Psoas muscle (tissue), 8 donors: Measurements from ENCODE around the gene COL25A1. TPM values are rescaled to one million over a fixed set of nuclear protein-coding genes. Genes with fewer than 3 reads are reported as not detected.
"Not testable (repeated sequence)": the region's sequence is repeated elsewhere in the genome, so short reads cannot be mapped to it uniquely, and the experiment has no call there.

ENCODE experiments used
- ATAC-seq, 4 donors: fragments of 200-7000 bp; cut with Tn5 transposase; one replicate each; pipeline ENCODE4 v1.9.1; 2020; ENCODE audit warnings: moderate library complexity in 3 of 4, mild to moderate bottlenecking in 2 of 4
- DNase-seq, 2 donors: peaks; one replicate each; pipeline ENCODE4 v3.0.0-alpha.2; 2020
- H3K27ac ChIP-seq: fragments of 200-600 bp; one replicate; pipeline ENCODE4 v1.8.0; 2022
- H3K27me3 ChIP-seq, 3 donors: fragments of 200-600 bp in 1 of 3; one replicate each; pipeline versions ENCODE4 v1.6.1 to v1.8.0; 2013 to 2022; ENCODE audit warnings: low read length in 2 of 3, mild to moderate bottlenecking in 2 of 3, moderate library complexity in 1 of 3; ENCODE audit not compliant: insufficient read depth in 3 of 3
- H3K36me3 ChIP-seq, 2 donors: fragments of 200-600 bp in 1 of 2; one replicate each; pipeline versions ENCODE4 v1.6.1 to v1.8.0; 2013 to 2022; ENCODE audit warnings: low read depth in 1 of 2, mild to moderate bottlenecking in 1 of 2, moderate library complexity in 1 of 2; ENCODE audit not compliant: insufficient read depth in 1 of 2
- H3K4me1 ChIP-seq: fragments of 200-600 bp; one replicate; pipeline ENCODE4 v1.8.0; 2022
- H3K4me3 ChIP-seq: fragments of 200-600 bp; one replicate; pipeline ENCODE4 v1.8.0; 2022; ENCODE audit warnings: mild to moderate bottlenecking
- H3K9me3 ChIP-seq: fragments of 200-600 bp; one replicate; pipeline ENCODE4 v1.8.0; 2022
- WGBS, 3 donors: extraction: QIAGEN DNeasy Blood & Tissue Kit; methylation state at CpG; one replicate each; pipeline versions ENCODE4 v1.1.6 to v1.1.7; 2013; 5-methylcytosine and 5-hydroxymethylcytosine counted together
- intact Hi-C, 2 donors: fragments of 100-400 bp; cut with DNase I; formaldehyde crosslinking; loops; one replicate each; pipeline versions ENCODE4 v1.11.0 to v1.14.2; 2022
- polyA plus RNA-seq, 3 donors: library from polyadenylated mRNA; stranded (reverse); fragments of 200-250 nt; gene quantifications; one replicate each; pipeline ENCODE4 v1.2.3, GENCODE V29; 2013
- total RNA-seq, 4 donors: library from RNA; stranded (reverse); fragmentation: NEBNext Ultra II Directional in 2 of 4; extraction: Animal tissue kit (Norgen Biotek cat#: 25700) in 2 of 4; gene quantifications; one replicate each; pipeline versions ENCODE4 v1.2.1 to v1.2.4, GENCODE V29; 2021 to 2023
- TF ChIP-seq, protein P1 (sequence below): fragments of 200-600 bp; IDR thresholded peaks from one replicate; pipeline ENCODE4 v1.8.0; 2022; ENCODE audit warnings: antibody characterized with exemption
- donor health status: healthy with polysubstance abuse.
- donor health status: DM: no; HTN: no; CAD: no; lungs with moderate emphysema.
- donor health status: Bipolar disorder and iron deficiency.
- donor health status: healthy.
- donor health status: DM: yes; HTN: yes; CAD: no.
- donor health status: DM: no; HTN: no; CAD: no.
- donor health status: DM: no; HTN: no; CAD: no.
- donor health status: DM: yes; HTN: yes; CAD: no.

COL25A1 gene
- total and polyA plus RNA-seq, 7 donors = 0.14 to 1.5 (median 0.36) TPM

DNA sequence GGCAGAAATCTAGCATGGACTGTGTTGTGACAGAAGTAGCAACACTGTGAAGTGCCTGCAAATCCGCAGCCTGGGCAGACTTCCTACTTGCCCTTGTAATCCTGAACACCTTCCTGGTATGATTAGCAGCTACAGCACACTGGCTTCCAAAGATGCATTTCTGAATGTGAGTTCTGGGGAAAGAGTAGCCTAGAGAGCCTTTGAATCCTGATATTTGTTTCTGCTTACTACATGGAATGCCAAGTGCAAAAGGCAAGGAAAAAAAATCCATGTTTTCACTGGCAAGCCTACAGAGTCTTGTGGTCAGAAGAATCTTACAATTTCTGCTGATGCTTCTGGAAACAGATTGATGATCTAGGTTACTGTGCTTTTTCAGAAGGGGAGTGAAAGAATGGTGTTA, 223.7 kb downstream of the COL25A1 start:
- 27 to 53% (median 46%) methylated on average over 1 of the region's 1 CpG for WGBS, 3 donors
- peak in 1 of 4 donors; percentile 19 for ATAC-seq
- intact Hi-C loops = no loop called here

DNA sequence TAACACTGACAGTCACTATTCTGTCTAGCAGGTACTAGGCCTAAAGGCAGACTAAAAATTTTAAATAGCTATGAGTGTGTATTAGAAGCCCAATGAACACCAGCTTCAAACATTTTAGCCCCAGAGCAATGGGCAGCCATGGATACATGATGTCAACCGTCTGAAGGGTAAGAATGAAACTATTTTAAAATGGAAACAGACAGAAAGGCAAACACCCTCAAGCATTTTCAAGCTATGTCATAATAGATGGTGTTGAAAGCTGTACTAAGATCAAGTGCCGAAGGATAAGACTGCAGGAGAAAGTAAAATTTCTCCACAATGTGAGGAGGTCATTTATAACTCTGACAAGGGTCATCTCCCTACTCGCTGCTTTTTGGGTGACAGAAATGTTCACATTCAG, 225.0 kb downstream of the COL25A1 start:
- intact Hi-C loops = no loop called here
- ATAC-seq (no peak), DNase-seq (no peak)
- H3K4me3 ChIP-seq = no peak overlapping the region
- 86 to 88% (median 87%) methylated on average over 3 of the region's 3 CpGs for WGBS, 3 donors
- no peaks in the 10 kb centered on the region for H3K9me3 ChIP-seq
- H3K27me3 ChIP-seq = no peaks in the 10 kb centered on the region
- TF ChIP-seq, protein P1, sequence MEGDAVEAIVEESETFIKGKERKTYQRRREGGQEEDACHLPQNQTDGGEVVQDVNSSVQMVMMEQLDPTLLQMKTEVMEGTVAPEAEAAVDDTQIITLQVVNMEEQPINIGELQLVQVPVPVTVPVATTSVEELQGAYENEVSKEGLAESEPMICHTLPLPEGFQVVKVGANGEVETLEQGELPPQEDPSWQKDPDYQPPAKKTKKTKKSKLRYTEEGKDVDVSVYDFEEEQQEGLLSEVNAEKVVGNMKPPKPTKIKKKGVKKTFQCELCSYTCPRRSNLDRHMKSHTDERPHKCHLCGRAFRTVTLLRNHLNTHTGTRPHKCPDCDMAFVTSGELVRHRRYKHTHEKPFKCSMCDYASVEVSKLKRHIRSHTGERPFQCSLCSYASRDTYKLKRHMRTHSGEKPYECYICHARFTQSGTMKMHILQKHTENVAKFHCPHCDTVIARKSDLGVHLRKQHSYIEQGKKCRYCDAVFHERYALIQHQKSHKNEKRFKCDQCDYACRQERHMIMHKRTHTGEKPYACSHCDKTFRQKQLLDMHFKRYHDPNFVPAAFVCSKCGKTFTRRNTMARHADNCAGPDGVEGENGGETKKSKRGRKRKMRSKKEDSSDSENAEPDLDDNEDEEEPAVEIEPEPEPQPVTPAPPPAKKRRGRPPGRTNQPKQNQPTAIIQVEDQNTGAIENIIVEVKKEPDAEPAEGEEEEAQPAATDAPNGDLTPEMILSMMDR = no peak
- H3K4me1 ChIP-seq = no peaks in the 10 kb centered on the region
- H3K36me3 ChIP-seq = no peaks in the 10 kb centered on the region
- no peak overlapping the region for H3K27ac ChIP-seq

More for the DNA sequence above, 223.7 kb downstream of the COL25A1 start:
- H3K4me3 ChIP-seq = no peak overlapping the region
- no peaks in the 10 kb centered on the region for H3K4me1 ChIP-seq
- no peak for DNase-seq
- TF ChIP-seq, protein P1 = no peak
- no peaks in the 10 kb centered on the region for H3K9me3 ChIP-seq
- H3K27ac ChIP-seq = no peak overlapping the region
- H3K27me3 ChIP-seq = no peaks in the 10 kb centered on the region
- no peaks in the 10 kb centered on the region for H3K36me3 ChIP-seq

DNA sequence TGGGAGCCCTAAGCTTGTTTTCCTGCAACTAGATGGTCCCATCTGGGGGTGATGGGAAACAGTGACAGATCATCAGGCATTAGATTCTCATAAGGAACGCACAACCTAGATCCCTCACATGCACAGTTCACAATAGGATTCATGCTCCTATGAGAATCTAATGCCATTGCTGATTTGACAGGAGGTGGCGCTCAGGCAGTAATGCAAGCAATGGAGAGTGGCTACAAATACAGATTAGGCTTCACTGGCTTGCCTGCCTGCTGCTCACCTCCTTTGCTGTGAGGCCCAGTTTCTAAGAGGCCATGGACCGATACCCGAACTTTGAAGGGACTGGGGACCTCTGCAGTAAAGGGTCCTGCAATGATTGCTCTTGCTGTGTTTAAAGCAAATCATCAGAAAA, 225.7 kb downstream of the COL25A1 start:
- ATAC-seq, intact Hi-C loops, DNase-seq, H3K27me3 ChIP-seq, H3K27ac ChIP-seq, H3K36me3 ChIP-seq, H3K4me3 ChIP-seq, H3K9me3 ChIP-seq, H3K4me1 ChIP-seq: not testable (repeated sequence)
- WGBS, 3 donors = 97 to 98% (median 98%) methylated on average over 4 of the region's 4 CpGs

DNA sequence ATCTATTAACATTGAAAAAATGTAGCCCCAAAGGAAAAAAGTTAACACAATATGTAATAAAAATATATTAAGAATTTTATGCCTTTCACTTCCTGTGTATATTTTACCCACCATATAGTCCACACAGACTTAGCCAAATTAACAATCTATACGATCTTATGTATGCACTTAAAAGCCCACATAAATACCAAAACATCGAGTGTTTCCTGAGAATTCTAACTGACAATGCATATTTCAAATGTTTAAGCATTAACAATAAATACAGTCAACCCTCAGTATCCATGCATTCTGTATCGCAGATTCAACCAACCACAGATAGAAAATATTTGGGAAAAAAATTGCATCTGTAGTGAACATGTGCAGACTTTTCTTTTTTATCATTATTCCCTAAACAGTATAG, 226.8 kb downstream of the COL25A1 start:
- Histone ChIP-seq H3K9me3 (no peaks in the 10 kb centered on the region), H3K36me3 (no peaks in the 10 kb centered on the region), H3K4me3 (no peak overlapping the region), H3K27ac (no peak overlapping the region), H3K4me1 (no peaks in the 10 kb centered on the region), H3K27me3 (no peaks in the 10 kb centered on the region)
- intact Hi-C loops = no loop called here
- no peak for DNase-seq
- 86 to 89% (median 86%) methylated on average over 3 of the region's 3 CpGs for WGBS, 3 donors
- no peak for ATAC-seq
- TF ChIP-seq, protein P1 = no peak

DNA sequence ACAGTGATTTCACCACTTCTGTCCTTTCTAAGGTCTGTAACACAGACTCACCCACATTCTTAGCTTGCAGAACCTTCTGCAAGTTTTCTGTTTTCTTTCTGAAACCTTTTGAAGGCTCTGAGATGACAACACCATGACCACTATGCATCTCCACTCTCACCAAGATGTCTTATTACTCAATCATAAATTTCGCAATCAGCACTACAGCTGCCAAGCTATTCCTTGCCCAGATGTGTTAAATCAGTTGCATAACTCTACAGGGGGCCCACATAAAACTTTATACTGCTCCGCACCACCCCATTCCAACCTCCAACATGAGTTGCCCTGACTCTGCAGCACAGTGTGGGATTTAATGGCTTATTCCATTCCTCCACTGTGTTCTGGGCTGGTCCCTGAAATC, 229.9 kb downstream of the COL25A1 start:
- Histone ChIP-seq H3K4me1 (no peaks in the 10 kb centered on the region), H3K4me3 (no peak overlapping the region), H3K27me3 (no peaks in the 10 kb centered on the region), H3K9me3 (no peaks in the 10 kb centered on the region), H3K27ac (no peak overlapping the region), H3K36me3 (no peaks in the 10 kb centered on the region)
- no peak for DNase-seq
- WGBS, 3 donors = 71 to 88% (median 81%) methylated on average over 2 of the region's 2 CpGs
- TF ChIP-seq, protein P1 = no peak
- intact Hi-C loops = no loop called here
- peak in 2 of 4 donors; percentile 28 to 62 for ATAC-seq

DNA sequence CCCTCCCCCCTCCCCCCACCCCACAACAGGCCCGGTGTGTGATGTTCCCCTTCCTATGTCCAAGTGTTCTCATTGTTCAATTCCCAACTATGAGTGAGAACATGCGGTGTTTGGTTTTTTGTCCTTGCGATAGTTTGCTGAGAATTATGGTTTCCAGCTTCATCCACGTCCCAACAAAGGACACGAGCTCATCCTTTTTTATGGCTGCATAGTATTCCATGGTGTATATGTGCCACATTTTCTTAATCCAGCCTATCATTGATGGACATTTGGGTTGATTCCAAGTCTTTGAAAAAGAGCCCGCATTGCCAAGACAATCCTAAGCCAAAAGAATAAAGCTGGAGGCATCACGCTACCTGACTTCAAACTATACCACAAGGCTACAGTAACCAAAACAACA, 231.8 kb downstream of the COL25A1 start:
- H3K4me3 ChIP-seq, DNase-seq, H3K9me3 ChIP-seq, intact Hi-C loops, H3K36me3 ChIP-seq, ATAC-seq, H3K4me1 ChIP-seq, H3K27me3 ChIP-seq, H3K27ac ChIP-seq: not testable (repeated sequence)
- 82 to 95% (median 85%) methylated on average over 7 of the region's 7 CpGs for WGBS, 3 donors
